Ovary (tissue), 9 donors: ENCODE data around the gene PCNT. TPM values are rescaled to one million over a fixed set of nuclear protein-coding genes. Genes with fewer than 3 reads are reported as not detected.

Experiments
- DNase-seq, 5 donors: peaks; one replicate each; pipeline ENCODE4 v3.0.0-alpha.2; 2019 to 2020
- H3K27ac ChIP-seq, 2 donors: fragments of 200-600 bp; one replicate each; pipeline versions ENCODE4 v1.5.1 to v1.8.0; 2019 to 2022
- H3K27me3 ChIP-seq: fragments of 200-600 bp; one replicate; pipeline ENCODE4 v1.8.0; 2022
- H3K36me3 ChIP-seq: fragments of 200-600 bp; sonication (generic); one replicate; pipeline ENCODE4 v1.5.1; 2019
- H3K4me1 ChIP-seq: one replicate; pipeline ENCODE4 v1.8.1; 2013; ENCODE audit warnings: mild to moderate bottlenecking, moderate library complexity; ENCODE audit not compliant: insufficient read depth
- H3K4me3 ChIP-seq: fragments of 200-600 bp; sonication (generic); one replicate; pipeline ENCODE4 v1.5.1; 2017
- H3K9me3 ChIP-seq, 2 donors: fragments of 200-600 bp in 1 of 2; sonication (generic) in 1 of 2; one replicate each; pipeline versions ENCODE4 v1.5.1 to v1.8.1; 2013 to 2019; ENCODE audit warnings: mild to moderate bottlenecking in 1 of 2, moderate library complexity in 1 of 2
- CTCF ChIP-seq, 3 donors: fragments of 450-650 bp in 2 of 3; fragments of 200-600 bp in 1 of 3; IDR thresholded peaks; one replicate each; pipeline versions ENCODE4 v1.5.1 to v1.8.0; 2016 to 2022; ENCODE audit warnings: antibody characterized with exemption in 3 of 3, mild to moderate bottlenecking in 1 of 3
- EP300 ChIP-seq: sonication (generic); formaldehyde crosslinking; IDR thresholded peaks from one replicate; pipeline ENCODE4 v1.6.1; 2017; ENCODE audit warnings: antibody characterized with exemption
- POLR2A ChIP-seq: fragments of 450-650 bp; IDR thresholded peaks from one replicate; pipeline ENCODE4 v1.6.1; 2017; ENCODE audit warnings: antibody characterized with exemption, mild to moderate bottlenecking, moderate library complexity
- WGBS, 3 donors: extraction: QIAGEN DNeasy Blood & Tissue Kit in 1 of 3; methylation state at CpG; one replicate each; pipeline versions ENCODE4 v1.1.5 to v1.1.7; 2013 to 2017; 5-methylcytosine and 5-hydroxymethylcytosine counted together
- intact Hi-C, 4 donors: fragments of 100-400 bp; cut with DNase I; formaldehyde crosslinking; loops; one replicate each; pipeline versions ENCODE4 v1.11.0 to v1.15.1; 2022 to 2023
- polyA plus RNA-seq, 2 donors: library from polyadenylated mRNA; stranded (reverse); fragments of 200-250 nt in 1 of 2; fragments of 350-450 nt in 1 of 2; fragmentation: Illumina TruSeq in 1 of 2; extraction: RNeasy Lipid Tissue Mini Kit (QIAGEN cat#74804) in 1 of 2; gene quantifications; one replicate each; pipeline ENCODE4 v1.2.3, GENCODE V29; 2013 to 2014
- total RNA-seq, 7 donors: library from RNA; depleted of rRNA in 2 of 7; stranded (reverse); fragments of >200 nt in 2 of 7; fragmentation: NEBNext Ultra II Directional in 3 of 7; extraction: Animal tissue kit (Norgen Biotek cat#: 25700) in 3 of 7; gene quantifications; one replicate each; pipeline versions ENCODE4 v1.1.0 to v1.2.4, GENCODE V29; 2016 to 2023
- donor health status: DM: no; HTN: no; CAD: no; lungs with moderate emphysema.
- donor health status: DM: no; HTN: no; CAD: no.
- donor health status: Bipolar disorder and iron deficiency.
- donor health status: DM: yes; HTN: yes; CAD: no.
- donor health status: DM: no; HTN: no; CAD: no.
- donor health status: DM: yes; HTN: yes; CAD: no.

PCNT gene
- total and polyA plus RNA-seq, 9 donors, result 11.1 to 28.2 (median 18.6) TPM

GRCh38 chr21:46422636-46423241 lies 98.8 kb downstream of the PCNT start:
- TF ChIP-seq EP300, result no peak
- H3K27ac ChIP-seq, result no peak overlapping the region
- intact Hi-C loops, result no loop called here
- no peaks in the 10 kb centered on the region for H3K36me3 ChIP-seq
- no peak overlapping the region for H3K4me3 ChIP-seq
- no peak for DNase-seq
- no peaks in the 10 kb centered on the region for H3K9me3 ChIP-seq
- H3K27me3 ChIP-seq, result no peaks in the 10 kb centered on the region
- 90 to 95% (median 91%) methylated on average over 12 of the region's 12 CpGs for WGBS, 3 donors
- no peaks in the 10 kb centered on the region for H3K4me1 ChIP-seq

GRCh38 chr21:46423546-46424038 lies 99.6 kb downstream of the PCNT start:
- 77 to 88% (median 79%) methylated on average over 1 of the region's 1 CpG for WGBS, 3 donors
- no peak overlapping the region for H3K4me3 ChIP-seq
- no peak for DNase-seq
- H3K27ac ChIP-seq, result no peak overlapping the region
- intact Hi-C loops, result no loop called here
- no peaks in the 10 kb centered on the region for H3K27me3 ChIP-seq
- H3K36me3 ChIP-seq, result no peaks in the 10 kb centered on the region
- TF ChIP-seq EP300, result no peak
- TF ChIP-seq CTCF (IDR thresholded peaks at IDR 0.05), result no peak
- TF ChIP-seq POLR2A, result no peak
- no peaks in the 10 kb centered on the region for H3K4me1 ChIP-seq
- no peaks in the 10 kb centered on the region for H3K9me3 ChIP-seq

GRCh38 chr21:46424039-46424591 lies 100.2 kb downstream of the PCNT start:
- Histone ChIP-seq H3K27me3 (no peaks in the 10 kb centered on the region), H3K27ac (no peak overlapping the region), H3K9me3 (no peaks in the 10 kb centered on the region), H3K4me3 (no peak overlapping the region), H3K36me3 (no peaks in the 10 kb centered on the region), H3K4me1 (no peaks in the 10 kb centered on the region)
- DNase-seq, result no peak
- 81 to 83% (median 82%) methylated on average over 11 to 17 of the region's 17 CpGs for WGBS, 3 donors
- intact Hi-C loops, result no loop called here
- TF ChIP-seq CTCF (IDR thresholded peaks at IDR 0.05) (no peak), POLR2A (no peak), EP300 (no peak)

GRCh38 chr21:46424621-46425020 lies 100.7 kb downstream of the PCNT start:
- intact Hi-C loops, result no loop called here
- Histone ChIP-seq H3K4me3 (no peak overlapping the region), H3K27me3 (no peaks in the 10 kb centered on the region), H3K36me3 (no peaks in the 10 kb centered on the region), H3K4me1 (no peaks in the 10 kb centered on the region), H3K9me3 (no peaks in the 10 kb centered on the region), H3K27ac (no peak overlapping the region)
- TF ChIP-seq POLR2A, result no peak
- TF ChIP-seq CTCF (IDR thresholded peaks at IDR 0.05), result no peak
- WGBS, 3 donors, result 88 to 92% (median 90%) methylated on average over 13 to 14 of the region's 14 CpGs
- DNase-seq, result no peak

GRCh38 chr21:46425041-46425440 lies 101.1 kb downstream of the PCNT start:
- Histone ChIP-seq H3K9me3 (no peaks in the 10 kb centered on the region), H3K4me1 (no peaks in the 10 kb centered on the region), H3K27ac (no peak overlapping the region), H3K4me3 (no peak overlapping the region), H3K27me3 (no peaks in the 10 kb centered on the region), H3K36me3 (no peaks in the 10 kb centered on the region)
- intact Hi-C loops, result no loop called here
- no peak for TF ChIP-seq POLR2A
- TF ChIP-seq CTCF (IDR thresholded peaks at IDR 0.05), result no peak
- TF ChIP-seq EP300, result no peak
- no peak for DNase-seq
- WGBS, 3 donors, result 92 to 94% (median 93%) methylated on average over 19 of the region's 19 CpGs
